Measurements from ENCODE around the gene SIRPB1.
"Not testable (repeated sequence)": the region's sequence is repeated elsewhere in the genome, so short reads cannot be mapped to it uniquely, and the experiment has no call there.

SIRPB1 gene

GRCh38 chr20:1619861-1620444 lies at the start of gene SIRPB1:
SIRPB1 (minus strand) TSS chr20:1620009; CDS start chr20:1619944, 65 bp downstream.
- DNase-seq = no peak

- DNase-seq = no peak
Measured at GRCh38 chr20:1669304-1669703, 49.5 kb upstream of the SIRPB1 start.

GRCh38 chr20:1667502-1668085 lies 47.8 kb upstream of the SIRPB1 start:
- DNase-seq = no peak

DNA sequence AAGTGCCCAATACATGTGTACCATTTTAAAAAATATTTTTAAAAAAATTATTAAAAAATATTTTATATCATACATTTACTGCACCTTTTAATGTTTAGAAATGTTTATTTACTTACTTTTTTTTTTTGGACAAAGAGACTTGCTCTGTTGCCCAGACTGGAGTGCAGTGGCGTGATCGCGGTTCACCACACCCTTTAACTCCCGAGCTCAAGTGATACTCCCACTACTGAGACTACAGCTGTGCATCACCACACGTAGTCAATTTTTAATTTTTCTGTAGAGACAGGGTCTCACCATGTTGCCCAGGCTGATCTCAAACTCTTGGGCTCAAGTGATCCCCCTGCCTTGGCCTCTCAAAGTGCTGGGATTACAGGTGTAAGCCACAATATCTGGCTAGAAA lies 47.0 kb upstream of the SIRPB1 start:
- no peak for DNase-seq

DNA sequence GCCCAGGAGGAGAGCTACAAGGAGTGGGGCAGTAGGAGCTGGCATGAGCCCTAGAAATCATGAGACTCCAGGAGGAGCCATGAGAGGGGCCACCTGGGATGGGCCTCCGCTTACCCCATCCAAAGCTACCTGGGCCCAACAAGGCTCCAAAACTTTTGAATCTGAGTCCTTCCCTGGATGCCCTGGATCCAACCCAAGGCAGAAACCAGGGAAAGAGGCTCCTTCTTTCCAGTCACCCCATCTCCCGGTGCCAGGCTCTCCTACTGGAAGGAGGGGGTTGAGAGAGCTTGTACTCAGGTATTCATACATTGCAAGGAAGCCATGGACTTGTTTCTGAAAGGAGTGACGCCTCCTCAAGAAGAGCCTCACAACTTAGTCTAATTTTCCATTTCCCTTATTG lies 45.5 kb upstream of the SIRPB1 start:
- no peak for DNase-seq

DNA sequence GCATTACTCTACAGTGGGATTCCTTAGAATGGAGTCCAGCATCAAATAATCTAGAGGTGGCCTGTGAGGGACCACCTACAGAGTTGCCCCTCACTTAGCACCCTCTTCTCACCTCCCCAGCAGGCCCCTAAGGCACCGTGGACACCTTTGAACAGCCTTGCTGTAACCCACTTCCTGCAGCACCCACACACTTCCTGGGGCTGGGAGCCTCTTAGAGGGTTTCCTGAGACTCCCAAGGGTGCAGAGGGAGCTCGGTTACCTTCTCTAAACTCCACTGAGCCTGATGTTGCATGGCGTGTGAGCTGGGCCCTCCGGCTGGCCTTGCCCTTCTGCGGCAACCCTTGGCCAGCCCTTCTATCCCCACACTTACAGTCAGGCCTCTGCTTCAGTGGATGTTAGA lies 45.1 kb upstream of the SIRPB1 start:
- DNase-seq = peak; percentile 47

DNA sequence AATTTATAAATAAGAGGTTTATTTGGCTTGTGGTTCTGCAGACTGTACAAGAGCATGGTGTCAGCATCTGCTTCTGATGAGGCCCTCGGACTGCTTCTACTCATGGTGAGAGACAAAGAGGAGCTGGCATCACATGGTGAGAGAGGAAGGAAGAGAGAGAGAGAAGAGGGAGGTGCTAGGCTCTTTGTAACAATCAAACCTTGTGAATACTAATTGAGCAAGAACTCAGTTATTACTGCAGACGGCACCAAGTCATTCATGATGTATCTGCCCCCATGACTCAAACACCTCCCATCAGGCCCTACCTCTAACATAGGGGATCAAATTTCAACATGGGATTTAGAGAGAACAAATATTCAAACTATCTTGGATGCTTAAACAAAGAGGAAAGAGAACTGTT lies 44.1 kb upstream of the SIRPB1 start:
- no peak for DNase-seq

- DNase-seq = no peak
Measured at GRCh38 chr20:1661542-1662299, 41.9 kb upstream of the SIRPB1 start.

- no peak for DNase-seq
Measured at GRCh38 chr20:1660246-1660645, 40.4 kb upstream of the SIRPB1 start.

DNA sequence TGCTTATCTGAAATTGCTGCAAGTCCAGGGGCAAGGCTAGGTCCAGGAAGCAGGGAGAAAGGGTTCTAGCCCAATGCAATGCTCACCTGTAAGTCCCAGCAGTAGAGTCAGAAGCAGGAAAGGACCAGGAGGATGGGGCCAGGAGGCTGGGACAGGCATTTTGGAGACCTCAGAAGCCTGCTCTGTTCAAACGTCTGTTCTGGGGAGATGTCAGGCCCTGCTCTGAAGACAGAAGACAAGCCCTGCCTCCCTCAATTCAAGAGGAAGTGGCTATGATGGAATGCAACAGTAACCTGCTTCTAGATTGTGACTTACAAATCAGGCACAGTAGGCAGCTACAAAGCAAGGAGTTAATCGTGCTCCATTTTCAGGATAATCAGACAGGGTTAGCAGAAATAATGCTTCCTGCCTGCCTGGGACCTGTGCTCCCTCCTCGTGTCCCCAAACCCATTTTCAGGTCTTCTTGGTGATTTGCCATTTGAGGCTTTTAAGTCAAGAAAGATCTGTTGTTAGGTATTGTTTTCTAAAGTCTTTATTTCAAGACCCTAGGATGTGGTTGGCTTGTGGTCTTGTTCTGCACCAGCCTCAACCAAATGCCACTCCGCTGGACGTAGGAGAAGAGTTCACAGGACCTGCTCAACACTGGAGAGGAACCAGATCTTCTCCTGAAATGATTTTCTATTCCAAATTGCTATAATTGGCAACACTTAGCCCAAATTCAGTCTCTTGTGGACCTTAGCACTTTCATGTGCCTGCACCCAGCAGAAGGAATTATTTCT lies 37.9 kb upstream of the SIRPB1 start, which contains the start of gene SIRPG:
Gene SIRPG (minus strand): TSS at position 224 of the 779 bp plus-strand sequence. CDS start 65 bp downstream, at position 159.
- DNase-seq = no peak

DNA sequence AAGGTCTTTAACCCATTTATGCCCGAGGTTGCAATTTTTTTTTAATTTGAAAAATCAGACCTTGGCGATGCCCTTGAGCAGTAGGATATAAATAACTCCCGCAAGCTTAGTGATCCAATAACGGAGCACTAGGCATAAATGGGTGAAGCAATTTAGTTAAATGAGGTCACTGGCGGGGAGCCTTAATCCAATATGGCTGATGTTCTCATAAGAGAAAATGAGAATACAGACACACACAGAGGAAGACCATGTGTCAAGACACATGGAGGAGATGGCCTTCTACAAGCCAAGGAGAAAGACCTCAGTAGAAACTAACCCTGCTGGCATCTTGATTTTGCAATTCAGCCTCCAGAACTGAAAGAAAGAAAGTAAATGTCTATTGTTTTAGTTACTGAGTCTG lies 37.0 kb upstream of the SIRPB1 start:
- no peak for DNase-seq

- DNase-seq = no peak
Measured at GRCh38 chr20:1654996-1655395, 35.2 kb upstream of the SIRPB1 start.

- DNase-seq = no peak
Measured at GRCh38 chr20:1652960-1653359, 33.2 kb upstream of the SIRPB1 start.

DNA sequence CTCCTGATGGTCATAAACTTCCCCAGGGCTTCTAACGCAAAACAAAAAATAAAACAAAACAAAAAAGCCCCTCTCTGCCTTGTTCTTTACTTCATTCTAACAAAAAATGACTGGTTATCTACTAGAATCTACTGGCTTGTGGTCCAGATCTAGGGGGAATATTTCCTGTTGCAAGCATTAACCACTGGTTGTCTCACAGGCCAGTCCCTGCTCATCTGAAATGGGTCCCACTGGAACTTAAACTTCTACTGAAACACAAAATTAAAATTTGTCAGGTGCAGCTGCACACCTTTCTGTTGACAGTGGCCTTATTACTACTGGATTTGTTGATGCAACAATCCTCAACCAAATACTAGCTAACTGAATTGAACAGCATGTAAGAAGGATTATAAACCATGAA lies 32.3 kb upstream of the SIRPB1 start:
- DNase-seq = no peak

GRCh38 chr20:1651268-1652058 lies 31.7 kb upstream of the SIRPB1 start:
- DNase-seq = no peak

- DNase-seq = no peak
Measured at GRCh38 chr20:1648101-1648500, 28.3 kb upstream of the SIRPB1 start.

GRCh38 chr20:1646975-1647431 lies 27.2 kb upstream of the SIRPB1 start:
- DNase-seq = no peak

- no peak for DNase-seq
Measured at GRCh38 chr20:1644101-1644962, 24.5 kb upstream of the SIRPB1 start.

- DNase-seq = not testable (repeated sequence)
Measured at GRCh38 chr20:1638643-1639042, 18.8 kb upstream of the SIRPB1 start.

GRCh38 chr20:1637755-1638154 lies 17.9 kb upstream of the SIRPB1 start:
- no peak for DNase-seq

DNA sequence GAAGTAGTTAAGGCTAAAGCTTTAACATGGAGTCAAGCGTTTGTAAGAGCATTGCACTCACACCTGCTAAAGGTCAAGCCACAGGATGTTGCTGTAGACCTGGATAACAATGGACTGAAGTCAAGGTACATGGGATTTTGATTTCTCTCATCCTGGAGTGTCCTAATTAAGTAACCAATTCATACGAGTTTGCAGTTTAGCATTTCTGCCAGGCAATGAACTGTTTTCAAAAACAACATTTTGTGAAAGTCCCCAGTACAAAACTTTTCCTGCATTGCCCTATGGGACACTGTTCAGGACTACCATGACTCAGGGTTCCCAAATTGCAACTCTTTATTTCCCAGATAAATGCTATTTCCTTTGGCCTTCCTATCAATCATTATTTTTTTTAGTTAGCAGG lies 17.4 kb upstream of the SIRPB1 start:
- DNase-seq = no peak
